ENCODE measurements around the gene TP53BP2.
A peak's percentile ranks its signal among the peaks of the same experiment; 100 is the strongest.

The TP53BP2 gene

DNA sequence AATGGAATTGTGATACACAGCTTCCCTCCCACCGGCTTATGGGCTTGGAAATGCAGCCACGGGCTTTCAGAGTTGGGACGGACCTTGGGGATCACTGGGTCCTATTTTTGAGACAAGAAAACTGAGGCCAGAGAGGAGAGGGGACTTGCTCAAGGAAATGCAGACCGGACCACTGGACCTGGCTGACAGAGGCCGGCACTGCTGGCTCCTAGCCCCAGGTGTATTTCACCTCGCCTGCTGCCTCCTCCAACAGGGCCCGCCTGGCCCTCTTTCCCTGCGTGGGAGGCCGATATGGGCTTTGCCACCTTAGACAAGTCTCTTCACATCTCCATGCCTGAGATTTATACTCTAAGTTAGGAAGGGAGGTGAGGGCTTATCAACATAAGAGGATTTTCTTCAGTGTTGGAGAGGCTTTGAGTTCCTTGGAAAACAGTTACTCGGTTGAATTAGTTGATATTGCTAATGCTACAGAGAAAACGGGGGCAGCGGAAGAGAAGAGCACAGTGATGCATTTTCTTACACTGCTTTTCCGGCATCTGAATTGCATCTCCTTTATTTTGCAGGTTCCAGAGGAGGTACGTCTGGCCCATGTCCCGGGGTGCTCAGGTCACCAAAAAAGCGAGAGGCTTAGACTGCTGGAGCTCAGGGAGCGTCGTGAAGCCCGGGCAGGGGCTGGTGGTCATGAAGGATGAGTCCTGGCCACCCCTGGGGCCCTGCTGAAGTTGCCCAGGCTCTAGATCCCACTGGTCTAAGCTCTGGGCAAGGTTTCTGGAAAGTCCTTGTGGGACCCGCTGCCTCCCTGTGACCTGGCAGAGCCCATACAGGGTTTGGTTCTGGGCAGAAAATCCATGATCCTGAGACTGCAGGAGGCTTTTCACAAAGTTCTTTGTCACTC is 88.7 kb downstream of the TP53BP2 start:
- peaks cover 13% of the 10 kb centered on the region for H3K36me3 Mint-ChIP-seq

DNA sequence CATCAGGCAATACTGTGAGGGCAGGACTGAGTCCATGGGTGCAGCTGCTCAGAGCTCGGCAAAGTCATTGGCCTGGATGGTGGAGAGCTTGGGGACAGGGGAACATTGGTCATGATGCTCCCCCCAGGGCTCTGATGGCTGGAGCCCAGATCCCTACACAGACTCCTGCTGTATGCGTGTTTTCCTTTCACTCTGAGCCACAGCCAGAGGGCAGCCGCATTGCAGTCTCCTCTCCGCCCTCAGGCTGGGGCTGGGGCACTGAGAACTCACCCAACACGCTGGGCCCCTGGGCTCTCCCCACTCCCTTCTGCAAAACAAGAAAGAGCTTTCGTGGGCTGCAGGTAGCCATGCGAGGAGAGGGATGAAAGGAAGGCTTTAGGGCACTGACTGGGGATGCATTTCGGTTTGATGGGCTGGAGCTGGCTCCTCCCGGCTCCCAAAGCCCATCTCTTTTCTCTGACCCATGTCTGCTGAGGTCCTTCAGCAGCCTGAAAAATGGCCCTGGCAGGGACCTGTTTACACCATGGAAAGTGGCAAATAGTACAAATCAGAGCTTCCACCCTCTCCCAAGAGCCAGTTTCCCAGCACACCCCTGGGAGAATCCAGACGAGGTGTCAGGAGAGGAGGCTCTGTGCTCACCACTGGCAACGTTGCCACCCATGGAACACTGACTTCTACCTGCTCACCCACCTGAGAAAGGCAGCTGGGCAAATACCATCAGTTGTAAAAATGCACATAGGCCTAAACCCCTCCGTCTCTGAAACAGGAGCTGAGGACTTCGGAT is 89.6 kb downstream of the TP53BP2 start:
- Mint-ChIP-seq H3K27me3 (no peaks in the 10 kb centered on the region), H3K36me3 (peaks cover 8% of the 10 kb centered on the region), H3K27ac (no peak overlapping the region), H3K4me1 (no peaks in the 10 kb centered on the region), H3K4me3 (no peak overlapping the region), H3K9me3 (no peaks in the 10 kb centered on the region)

More for the DNA sequence above, 88.7 kb downstream of the TP53BP2 start:
- Mint-ChIP-seq H3K4me3 (no peak overlapping the region), H3K27ac (no peak overlapping the region), H3K27me3 (no peaks in the 10 kb centered on the region), H3K9me3 (no peaks in the 10 kb centered on the region), H3K4me1 (no peaks in the 10 kb centered on the region)

DNA sequence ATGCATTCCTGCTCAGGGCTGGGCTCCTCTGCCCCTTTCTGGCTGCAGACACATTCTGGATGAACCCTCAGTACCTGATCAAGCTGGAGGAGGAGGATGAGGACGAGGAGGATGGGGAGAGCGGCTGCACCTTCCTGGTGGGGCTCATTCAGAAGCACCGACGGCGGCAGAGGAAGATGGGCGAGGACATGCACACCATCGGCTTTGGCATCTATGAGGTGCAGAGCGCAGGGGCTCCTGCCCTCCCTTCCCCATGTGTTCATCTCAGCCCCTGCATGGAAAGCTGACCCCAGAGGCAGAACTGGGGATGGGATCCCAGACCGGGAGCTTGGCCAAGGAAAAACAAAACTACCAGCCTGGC is 90.3 kb downstream of the TP53BP2 start:
- H3K4me1 Mint-ChIP-seq = no peaks in the 10 kb centered on the region
- no peaks in the 10 kb centered on the region for H3K9me3 Mint-ChIP-seq
- H3K36me3 Mint-ChIP-seq = peaks cover 8% of the 10 kb centered on the region
- no peak overlapping the region for H3K27ac Mint-ChIP-seq
- H3K4me3 Mint-ChIP-seq = no peak overlapping the region
- no peaks in the 10 kb centered on the region for H3K27me3 Mint-ChIP-seq

DNA sequence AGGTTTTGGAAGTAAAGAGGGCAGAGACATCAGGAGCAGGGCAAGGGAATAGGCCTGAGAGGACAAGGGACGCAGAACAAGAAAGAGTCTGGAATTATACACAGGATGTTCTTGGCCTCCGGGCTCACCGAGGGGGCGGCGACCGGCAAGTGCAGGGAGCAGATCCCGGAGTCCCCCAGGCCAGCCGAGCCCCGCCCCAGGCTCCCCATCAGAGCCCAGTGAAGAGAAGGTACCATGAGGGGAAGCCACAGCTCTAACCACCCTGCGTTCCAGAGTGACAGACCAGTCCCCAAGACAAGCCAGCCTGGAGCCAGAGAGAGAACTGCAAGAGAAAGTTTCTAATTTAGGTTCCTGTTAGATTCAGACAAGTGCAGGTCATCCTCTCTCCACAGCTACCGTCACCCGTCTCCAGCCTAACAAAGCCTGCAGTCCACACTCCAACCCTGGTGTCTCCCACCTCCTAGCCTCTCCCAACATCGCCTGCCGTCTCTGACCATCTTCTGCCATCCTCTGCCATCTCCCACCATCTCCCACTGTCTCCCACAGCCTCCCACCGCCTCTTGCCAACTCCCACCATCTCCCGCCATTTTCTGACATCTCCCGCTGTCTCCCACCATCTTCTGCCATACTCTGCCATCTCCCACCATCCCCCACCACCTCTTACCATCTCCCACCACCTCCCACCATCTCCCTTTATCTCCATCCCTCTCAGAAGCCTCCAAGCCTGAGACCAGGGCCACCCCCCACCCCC is 90.9 kb downstream of the TP53BP2 start:
- Mint-ChIP-seq H3K27me3 (no peaks in the 10 kb centered on the region), H3K4me1 (no peaks in the 10 kb centered on the region), H3K4me3 (no peak overlapping the region), H3K27ac (no peak overlapping the region), H3K9me3 (no peaks in the 10 kb centered on the region), H3K36me3 (peaks cover 6% of the 10 kb centered on the region)

DNA sequence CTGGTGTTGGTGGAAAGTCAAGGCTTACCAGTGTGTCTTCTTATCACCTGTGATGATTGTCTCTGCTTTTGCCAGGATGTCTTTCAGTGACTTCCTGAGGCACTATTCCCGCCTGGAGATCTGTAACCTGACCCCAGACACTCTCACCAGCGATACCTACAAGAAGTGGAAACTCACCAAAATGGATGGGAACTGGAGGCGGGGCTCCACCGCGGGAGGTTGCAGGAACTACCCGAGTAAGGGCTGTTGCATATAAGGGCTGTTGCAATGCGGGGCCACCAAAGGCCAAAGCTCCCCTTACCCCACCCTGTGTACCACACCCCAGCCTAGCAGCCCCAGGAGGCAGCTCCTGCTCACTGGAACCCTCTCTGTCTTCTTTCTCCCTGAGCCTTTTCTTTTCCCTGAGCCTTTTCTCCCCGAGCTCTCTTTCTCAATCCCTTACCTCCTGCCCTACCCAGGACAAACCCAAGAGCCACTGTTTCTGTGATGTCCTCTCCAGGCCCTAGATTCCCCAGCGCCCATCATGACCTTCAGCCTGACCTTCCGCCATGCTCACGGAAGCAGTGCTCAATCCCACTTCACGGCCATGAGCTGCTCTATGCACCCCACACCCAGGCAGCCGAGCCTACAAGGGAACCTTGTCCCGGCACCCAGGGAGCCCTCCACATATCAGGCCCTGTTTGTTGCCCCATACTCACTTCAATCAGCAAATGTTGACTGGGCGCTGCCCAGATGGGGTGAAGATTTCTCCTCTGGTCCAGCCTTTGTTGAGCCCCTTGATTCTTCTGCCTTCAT is 92.8 kb downstream of the TP53BP2 start:
- Mint-ChIP-seq H3K9me3 (no peaks in the 10 kb centered on the region), H3K36me3 (peaks cover 5% of the 10 kb centered on the region), H3K4me3 (no peak overlapping the region), H3K27ac (no peak overlapping the region), H3K27me3 (no peaks in the 10 kb centered on the region), H3K4me1 (peaks cover 4% of the 10 kb centered on the region)

DNA sequence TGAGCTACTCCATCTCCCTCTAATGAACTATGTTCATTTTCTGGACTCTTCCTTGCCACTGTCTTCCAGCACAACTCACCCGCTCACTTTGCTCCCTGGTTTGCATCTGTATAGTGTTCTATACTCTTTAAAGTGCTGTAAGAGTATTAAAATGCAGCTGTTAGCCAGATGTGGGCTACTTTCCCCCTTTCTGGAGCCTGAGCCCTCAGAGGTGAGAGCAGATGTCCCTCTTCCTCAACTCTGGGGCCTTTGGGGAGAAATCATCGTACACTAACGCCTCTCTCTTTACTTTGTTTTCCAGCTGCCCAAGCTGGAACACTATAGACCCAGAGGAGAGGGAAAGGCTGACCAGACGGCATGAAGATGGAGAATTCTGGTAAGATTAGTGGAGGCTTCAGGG is 94.1 kb downstream of the TP53BP2 start:
- H3K4me3 Mint-ChIP-seq = no peak overlapping the region
- no peaks in the 10 kb centered on the region for H3K27me3 Mint-ChIP-seq
- H3K27ac Mint-ChIP-seq = no peak overlapping the region
- H3K36me3 Mint-ChIP-seq = peaks cover 6% of the 10 kb centered on the region
- H3K9me3 Mint-ChIP-seq = no peaks in the 10 kb centered on the region
- peaks cover 8% of the 10 kb centered on the region for H3K4me1 Mint-ChIP-seq

DNA sequence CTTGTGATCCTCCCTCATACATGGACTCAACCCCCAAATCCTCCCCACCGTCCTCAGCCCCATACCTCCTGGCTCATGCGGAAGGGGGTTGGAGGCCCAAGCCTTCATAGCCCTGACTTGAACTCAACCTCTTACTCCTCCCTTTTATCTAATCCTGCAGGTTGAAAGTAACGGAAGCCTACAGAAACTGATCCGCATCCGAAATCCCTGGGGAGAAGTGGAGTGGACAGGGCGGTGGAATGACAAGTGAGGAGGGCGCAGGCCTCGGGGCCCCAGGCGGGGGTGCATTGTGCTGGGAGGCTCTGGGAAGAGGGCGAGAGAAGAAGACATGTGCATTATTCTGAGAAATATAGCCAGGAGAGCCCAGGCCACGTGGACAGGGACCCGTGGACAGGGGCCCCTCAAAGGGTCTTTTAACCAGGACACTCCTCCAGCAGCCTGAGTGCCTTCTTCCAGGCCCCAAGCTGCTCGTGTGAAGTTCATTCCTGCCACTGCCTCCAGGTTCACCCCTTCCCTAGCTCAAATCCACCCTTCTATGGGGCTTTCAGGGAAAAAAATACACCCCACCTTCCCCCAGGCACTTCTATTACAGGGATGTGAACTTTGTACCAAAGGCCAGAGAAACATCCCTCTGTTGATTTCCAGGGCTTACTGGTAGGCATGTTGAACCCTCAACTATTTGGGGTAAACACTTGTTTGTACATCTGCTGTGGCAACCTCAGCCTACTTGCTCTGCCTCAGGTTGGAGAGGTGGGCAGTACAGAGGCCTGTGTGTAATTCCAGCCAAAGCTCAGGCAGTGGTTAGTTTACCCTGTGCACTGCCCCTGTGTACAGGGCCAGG is 94.8 kb downstream of the TP53BP2 start:
- Mint-ChIP-seq H3K4me1 (peaks cover 8% of the 10 kb centered on the region), H3K36me3 (peaks cover 6% of the 10 kb centered on the region), H3K9me3 (no peaks in the 10 kb centered on the region), H3K27me3 (no peaks in the 10 kb centered on the region), H3K4me3 (no peak overlapping the region), H3K27ac (no peak overlapping the region)

DNA sequence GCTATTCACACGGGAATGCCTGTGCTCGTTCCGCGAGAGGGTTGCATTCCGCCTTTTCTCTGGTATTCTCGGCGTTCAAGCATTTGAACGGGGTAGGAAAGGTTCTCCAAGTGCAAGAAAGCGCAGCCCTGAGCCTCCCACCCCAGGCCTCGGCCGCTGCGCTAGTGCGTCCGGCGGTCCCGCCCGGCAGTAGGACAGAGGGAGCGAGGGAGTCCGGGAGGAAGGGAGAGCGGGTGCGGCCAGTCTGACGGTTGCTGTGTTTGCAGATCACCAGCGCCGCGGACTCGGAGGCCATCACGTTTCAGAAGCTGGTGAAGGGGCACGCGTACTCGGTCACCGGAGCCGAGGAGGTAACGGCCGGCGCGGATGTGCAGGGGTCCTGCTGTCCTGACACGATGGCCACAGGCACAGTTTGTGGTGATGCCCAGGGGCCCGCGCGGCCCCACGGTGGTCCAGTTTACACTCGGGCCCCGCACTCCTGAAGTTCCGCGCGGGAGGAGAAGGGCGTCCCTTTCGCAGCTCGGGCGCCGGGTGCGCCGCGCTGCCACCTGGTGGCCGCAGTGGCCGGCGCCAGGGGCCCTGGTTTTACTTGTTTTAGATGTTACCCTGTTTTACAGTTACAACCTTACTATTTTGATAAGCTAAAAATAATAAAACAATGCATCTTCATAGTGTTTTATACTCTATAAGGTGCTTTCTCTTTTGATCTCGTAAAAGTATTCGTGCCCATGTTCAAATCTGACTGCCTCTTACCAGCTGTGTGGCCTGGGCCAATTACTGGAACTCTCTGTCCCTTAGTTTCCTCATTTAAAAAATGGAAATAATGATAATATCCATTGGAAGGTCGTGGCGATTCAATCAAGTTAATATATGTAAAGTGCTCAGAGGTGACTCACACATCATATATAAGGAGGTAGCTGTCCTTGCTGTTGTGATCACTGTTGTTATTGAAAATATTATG is 96.7 kb downstream of the TP53BP2 start:
- Mint-ChIP-seq H3K36me3 (peaks cover 6% of the 10 kb centered on the region), H3K27ac (peak overlapping the region; percentile 35), H3K27me3 (no peaks in the 10 kb centered on the region), H3K4me1 (peaks cover 8% of the 10 kb centered on the region), H3K4me3 (peak overlapping the region; percentile 78), H3K9me3 (no peaks in the 10 kb centered on the region)

DNA sequence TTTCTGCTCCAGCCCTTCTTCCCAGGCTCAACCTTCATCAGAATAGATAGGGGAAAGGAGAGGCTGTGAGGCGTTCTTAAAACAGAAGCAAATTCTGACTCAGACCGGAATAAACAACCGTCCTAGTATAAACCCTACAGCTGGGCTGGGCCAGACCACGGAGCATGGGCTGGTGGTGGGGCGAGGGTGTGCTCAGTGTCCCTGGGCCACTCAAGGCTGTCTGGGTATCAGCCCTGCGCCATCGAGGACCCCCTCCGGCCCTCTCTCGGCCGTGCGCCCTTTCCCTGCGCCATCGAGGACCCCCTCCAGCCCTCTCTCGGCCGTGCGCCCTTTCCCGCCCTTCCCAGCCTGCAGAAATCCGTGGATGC is 97.4 kb downstream of the TP53BP2 start:
- Mint-ChIP-seq H3K36me3 (peaks cover 5% of the 10 kb centered on the region), H3K27me3 (no peaks in the 10 kb centered on the region), H3K9me3 (no peaks in the 10 kb centered on the region), H3K27ac (no peak overlapping the region), H3K4me3 (no peak overlapping the region), H3K4me1 (peaks cover 8% of the 10 kb centered on the region)

DNA sequence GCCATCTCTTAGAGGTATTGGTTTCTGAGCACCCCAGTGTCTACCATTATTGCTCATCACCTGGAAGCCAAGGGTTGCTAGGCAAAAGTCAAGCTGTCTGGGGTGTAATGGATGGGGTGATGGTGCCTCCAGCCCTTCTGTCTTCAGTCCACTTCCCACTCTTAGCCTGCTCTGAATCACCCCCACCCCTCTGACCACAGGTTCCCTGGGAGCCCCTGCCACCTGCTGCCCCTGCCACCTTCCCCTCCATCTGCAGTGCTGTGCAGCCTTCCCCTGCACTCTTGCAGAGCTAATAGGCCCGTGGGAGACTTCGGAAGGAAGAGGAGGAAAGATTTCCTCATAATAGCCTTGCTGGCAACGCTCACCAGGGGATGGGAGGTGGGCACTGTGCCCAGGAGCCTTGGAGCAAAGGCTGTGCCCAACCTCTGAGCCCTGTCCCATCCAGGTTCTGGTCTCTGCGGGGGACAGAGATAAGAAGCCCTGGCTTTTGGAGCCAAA is 97.9 kb downstream of the TP53BP2 start:
- no peaks in the 10 kb centered on the region for H3K9me3 Mint-ChIP-seq
- peaks cover 8% of the 10 kb centered on the region for H3K4me1 Mint-ChIP-seq
- no peak overlapping the region for H3K27ac Mint-ChIP-seq
- H3K27me3 Mint-ChIP-seq = no peaks in the 10 kb centered on the region
- H3K4me3 Mint-ChIP-seq = no peak overlapping the region
- peaks cover 3% of the 10 kb centered on the region for H3K36me3 Mint-ChIP-seq

DNA sequence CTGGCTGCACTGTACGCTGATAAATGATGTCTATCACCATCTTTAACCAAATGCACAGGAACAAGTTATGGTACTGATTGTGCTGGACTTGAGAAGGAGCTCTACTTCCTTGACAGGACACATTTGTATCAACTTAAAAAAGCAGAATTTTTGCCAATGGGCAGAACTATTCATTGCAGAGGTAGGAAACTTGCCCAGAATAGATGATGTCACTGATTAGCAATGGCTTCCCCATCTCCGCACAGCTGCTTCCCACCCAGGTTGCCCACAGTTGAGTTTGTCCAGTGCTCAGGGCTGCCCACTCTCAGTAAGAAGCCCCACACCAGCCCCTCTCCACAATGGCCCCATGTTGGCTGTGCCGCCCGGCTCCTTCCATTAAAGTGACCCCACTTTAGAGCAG is 100.0 kb downstream of the TP53BP2 start:
- Mint-ChIP-seq H3K9me3 (no peaks in the 10 kb centered on the region), H3K4me1 (peaks cover 8% of the 10 kb centered on the region), H3K4me3 (no peak overlapping the region), H3K27me3 (no peaks in the 10 kb centered on the region), H3K27ac (no peak overlapping the region), H3K36me3 (peaks cover 3% of the 10 kb centered on the region)

DNA sequence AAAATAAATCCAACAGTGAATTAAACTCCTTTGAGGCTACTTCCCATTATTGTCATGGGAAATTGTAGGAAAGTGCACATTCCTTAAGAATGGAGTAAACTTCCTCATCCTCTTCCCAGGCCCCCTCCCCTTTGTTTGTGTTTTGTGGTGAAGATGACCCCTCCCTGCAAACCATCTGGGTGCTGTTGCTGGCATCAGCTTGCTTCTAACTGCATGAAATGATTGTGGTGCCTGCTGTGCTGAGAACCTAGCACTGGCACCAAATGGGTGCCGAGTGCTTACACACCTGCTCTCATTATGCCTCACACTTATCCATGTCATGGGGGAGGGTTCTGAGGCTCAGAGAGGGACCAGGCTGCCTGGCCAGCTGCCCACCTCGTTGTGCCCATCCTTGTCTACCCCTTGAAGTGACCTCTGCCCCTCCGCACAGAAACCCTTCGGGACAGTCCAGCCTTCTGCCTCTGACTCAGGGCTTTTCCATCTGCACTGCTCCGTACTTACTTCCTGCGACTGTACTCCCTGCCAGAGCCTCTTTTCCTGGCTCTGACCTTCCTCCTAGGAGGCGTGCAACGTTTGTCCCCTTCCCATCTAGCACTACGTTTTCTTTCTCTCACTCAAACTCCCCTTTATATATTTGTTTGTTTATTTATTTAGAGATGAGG is 102.8 kb downstream of the TP53BP2 start:
- H3K9me3 Mint-ChIP-seq = no peaks in the 10 kb centered on the region
- H3K27ac Mint-ChIP-seq = no peak overlapping the region
- peaks cover 1% of the 10 kb centered on the region for H3K36me3 Mint-ChIP-seq
- H3K27me3 Mint-ChIP-seq = no peaks in the 10 kb centered on the region
- H3K4me1 Mint-ChIP-seq = peaks cover 3% of the 10 kb centered on the region
- no peak overlapping the region for H3K4me3 Mint-ChIP-seq

DNA sequence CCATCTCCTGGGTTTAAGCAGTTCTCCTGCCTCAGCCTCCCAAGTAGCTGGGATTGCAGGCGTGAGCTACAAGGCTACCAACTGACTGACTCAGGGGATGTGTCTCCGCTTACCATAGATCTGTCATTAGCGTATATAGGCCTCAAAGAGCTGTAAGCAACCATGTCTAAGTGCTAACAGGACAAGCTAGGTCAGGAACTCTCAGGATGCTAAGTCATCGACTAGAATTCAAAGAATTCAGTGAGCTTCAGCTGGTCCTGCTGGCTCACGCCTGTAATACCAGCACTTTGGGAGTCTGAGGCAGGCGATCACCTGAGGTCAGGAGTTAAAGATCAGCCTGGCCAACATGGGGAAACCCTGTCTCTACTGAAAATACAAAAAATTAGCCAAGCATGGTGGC is 103.9 kb downstream of the TP53BP2 start:
- no peaks in the 10 kb centered on the region for H3K36me3 Mint-ChIP-seq
- no peaks in the 10 kb centered on the region for H3K4me1 Mint-ChIP-seq
- H3K9me3 Mint-ChIP-seq = no peaks in the 10 kb centered on the region
- H3K27ac Mint-ChIP-seq = no peak overlapping the region
- no peaks in the 10 kb centered on the region for H3K27me3 Mint-ChIP-seq
- H3K4me3 Mint-ChIP-seq = no peak overlapping the region

Measured in activated naive CD4-positive, alpha-beta T cell treated with anti-CD3 and anti-CD28 coated beads, Interleukin-2, amount 50 U/mL, for 24 hours (primary cell).